NB4 (cell line): ENCODE data around the gene LYZL2.

Experiments used
- CTCF ChIP-seq: IDR thresholded peaks from one replicate; pipeline ENCODE4 v1.5.1; 2012; ENCODE audit warnings: low read depth, low read length
- POLR2A ChIP-seq: IDR thresholded peaks from 2 replicates; pipeline ENCODE4 v1.6.1; 2011; ENCODE audit warnings: mild to moderate bottlenecking; ENCODE audit not compliant: insufficient read length; ENCODE audit errors: extremely low read depth

- no peak for TF ChIP-seq CTCF
- no peak for TF ChIP-seq POLR2A
Measured at GRCh38 chr10:30607814-30608213, 21.7 kb downstream of the LYZL2 start.
